Immature natural killer cell (primary cell): Measurements from ENCODE around the gene FOXO3B. TPM values are rescaled to one million over a fixed set of nuclear protein-coding genes. Genes with fewer than 3 reads are reported as not detected.

ENCODE experiments used
- polyA plus RNA-seq, 3 donors: library from polyadenylated mRNA; unstranded; fragments of 300-500 nt; fragmentation: Illumina TruSeq; gene quantifications; one replicate each; pipeline ENCODE4 v1.2.3, GENCODE V29; 2021

Gene FOXO3B
- polyA plus RNA-seq, 3 donors from 2014 or later = 4.3 TPM; not detected in 2

Other genes starting within 250 kb of the FOXO3B start
- gene LGALS9C, start 205.5 kb downstream of the FOXO3B start, polyA plus RNA-seq = 10 to 100 TPM; 15.0 to 23.7 (median 17.0) TPM
- gene TBC1D28, start 37.9 kb downstream of the FOXO3B start, polyA plus RNA-seq = not detected
- not detected for gene FBXW10, start 61.7 kb upstream of the FOXO3B start, polyA plus RNA-seq
- gene TVP23B, start 98.9 kb upstream of the FOXO3B start, polyA plus RNA-seq = 10 to 100 TPM; 23.6 to 55.4 (median 47.6) TPM
- gene PRPSAP2, start 175.8 kb upstream of the FOXO3B start, polyA plus RNA-seq = 10 to 100 TPM; 29.7 to 39.8 (median 34.8) TPM